Kidney (tissue), 14 donors: ENCODE measurements around the gene NPHP4. TPM values are rescaled to one million over a fixed set of nuclear protein-coding genes. Genes with fewer than 3 reads are reported as not detected.

Experiments
- DNase-seq, 5 donors: peaks; one replicate each; pipeline ENCODE4 v3.0.0-alpha.2; 2013 to 2020
- FAIRE-seq: peaks from 2 replicates; lab custom pipeline; 2012; peaks lifted over from hg19 to GRCh38; lab: Jason Lieb, UNC
- H3K27ac ChIP-seq, 2 donors: one replicate each; pipeline ENCODE4 v1.7.0; 2013; ENCODE audit warnings: low read depth in 2 of 2, low read length in 2 of 2, inconsistent platforms in 1 of 2
- H3K27me3 ChIP-seq: one replicate; pipeline ENCODE4 v1.7.1; 2013; ENCODE audit warnings: low read length, inconsistent platforms; ENCODE audit not compliant: control insufficient read depth, insufficient read depth
- H3K36me3 ChIP-seq, 3 donors: one replicate each; pipeline versions ENCODE4 v1.7.0 to v1.7.1; 2013; ENCODE audit warnings: low read length in 3 of 3, control low read depth in 1 of 3, inconsistent platforms in 1 of 3; ENCODE audit not compliant: insufficient read depth in 3 of 3, control insufficient read depth in 2 of 3
- H3K4me1 ChIP-seq, 3 donors: one replicate each; pipeline versions ENCODE4 v1.7.0 to v1.7.1; 2013; ENCODE audit warnings: low read length in 3 of 3, inconsistent platforms in 1 of 3, low read depth in 1 of 3; ENCODE audit not compliant: control insufficient read depth in 2 of 3, insufficient read depth in 2 of 3
- H3K4me3 ChIP-seq, 3 donors: one replicate each; pipeline versions ENCODE4 v1.7.0 to v1.8.1; 2013; ENCODE audit warnings: low read length in 3 of 3, control low read depth in 1 of 3, inconsistent platforms in 1 of 3
- H3K9ac ChIP-seq, 3 donors: one replicate each; pipeline versions ENCODE4 v1.7.0 to v1.7.1; 2013; ENCODE audit warnings: low read length in 3 of 3, control low read depth in 1 of 3, inconsistent platforms in 1 of 3
- H3K9me3 ChIP-seq, 3 donors: one replicate each; pipeline versions ENCODE4 v1.7.0 to v1.7.1; 2013; ENCODE audit warnings: low read length in 3 of 3, control low read depth in 1 of 3, inconsistent platforms in 1 of 3; ENCODE audit not compliant: control insufficient read depth in 2 of 3, insufficient read depth in 1 of 3
- intact Hi-C: fragments of 100-400 bp; cut with DNase I; formaldehyde crosslinking; loops from one replicate; pipeline ENCODE4 v1.11.1; 2022
- polyA plus RNA-seq: library from polyadenylated mRNA; stranded (reverse); fragments of 350-450 nt; fragmentation: Illumina TruSeq; extraction: RNeasy Lipid Tissue Mini Kit (QIAGEN cat#74804); gene quantifications from one replicate; pipeline ENCODE4 v1.2.3, GENCODE V29; 2014; ENCODE audit warnings: low read depth, low replicate concordance; ENCODE audit not compliant: insufficient read depth
- total RNA-seq: library from RNA; stranded (reverse); fragmentation: NEBNext Ultra II Directional; extraction: Animal tissue kit (Norgen Biotek cat#: 25700); gene quantifications from one replicate; pipeline ENCODE4 v1.2.1, GENCODE V29; 2021
- TF ChIP-seq, protein P1 (sequence below): IDR thresholded peaks from 3 replicates; pipeline ENCODE4 v1.5.1; 2012; ENCODE audit warnings: mild to moderate bottlenecking, moderate library complexity, borderline replicate concordance; ENCODE audit not compliant: insufficient read depth; ENCODE audit errors: extremely low read depth
- donor health status: control.
- donor health status: control.
- donor health status: control.
- donor health status: control.
- donor health status: control.
- donor health status: DM: yes; HTN: yes; CAD: no.
- donor health status: Normal renal cell carcinoma (clear cell type).

The NPHP4 gene
- total and polyA plus RNA-seq, 2 donors from 2014 or later, result 2.9 to 16.1 TPM

DNA sequence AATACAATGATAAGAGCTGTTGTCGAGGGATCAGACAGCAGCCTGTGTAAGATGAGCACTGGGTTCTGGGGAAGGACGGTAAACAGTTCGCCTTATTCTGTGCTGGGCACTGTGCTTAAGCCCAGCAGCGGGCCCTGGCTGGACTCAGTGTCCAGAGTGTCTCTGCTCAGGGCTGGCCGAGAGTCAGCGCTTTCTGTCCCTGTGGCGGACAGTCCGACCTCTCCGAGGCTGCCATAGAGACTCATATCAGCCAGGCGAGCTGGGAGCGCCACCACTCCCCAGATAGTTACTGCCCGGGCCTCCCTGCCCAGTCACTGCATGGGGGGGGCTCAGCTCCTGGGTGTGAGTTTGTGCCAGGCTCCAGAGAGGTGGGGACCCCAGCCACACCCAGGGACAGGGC, 14.7 kb upstream of the NPHP4 start:
- H3K4me1 ChIP-seq, result no peaks in the 10 kb centered on the region
- no peaks in the 10 kb centered on the region for H3K27me3 ChIP-seq
- peak in 2 of 5 donors; percentile 18 to 55 for DNase-seq
- intact Hi-C loops, result no loop called here
- FAIRE-seq, result no peak
- no peak overlapping the region for H3K27ac ChIP-seq
- TF ChIP-seq, protein P1, sequence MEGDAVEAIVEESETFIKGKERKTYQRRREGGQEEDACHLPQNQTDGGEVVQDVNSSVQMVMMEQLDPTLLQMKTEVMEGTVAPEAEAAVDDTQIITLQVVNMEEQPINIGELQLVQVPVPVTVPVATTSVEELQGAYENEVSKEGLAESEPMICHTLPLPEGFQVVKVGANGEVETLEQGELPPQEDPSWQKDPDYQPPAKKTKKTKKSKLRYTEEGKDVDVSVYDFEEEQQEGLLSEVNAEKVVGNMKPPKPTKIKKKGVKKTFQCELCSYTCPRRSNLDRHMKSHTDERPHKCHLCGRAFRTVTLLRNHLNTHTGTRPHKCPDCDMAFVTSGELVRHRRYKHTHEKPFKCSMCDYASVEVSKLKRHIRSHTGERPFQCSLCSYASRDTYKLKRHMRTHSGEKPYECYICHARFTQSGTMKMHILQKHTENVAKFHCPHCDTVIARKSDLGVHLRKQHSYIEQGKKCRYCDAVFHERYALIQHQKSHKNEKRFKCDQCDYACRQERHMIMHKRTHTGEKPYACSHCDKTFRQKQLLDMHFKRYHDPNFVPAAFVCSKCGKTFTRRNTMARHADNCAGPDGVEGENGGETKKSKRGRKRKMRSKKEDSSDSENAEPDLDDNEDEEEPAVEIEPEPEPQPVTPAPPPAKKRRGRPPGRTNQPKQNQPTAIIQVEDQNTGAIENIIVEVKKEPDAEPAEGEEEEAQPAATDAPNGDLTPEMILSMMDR, result no peak
- no peak overlapping the region for H3K4me3 ChIP-seq
- no peaks in the 10 kb centered on the region for H3K36me3 ChIP-seq
- H3K9me3 ChIP-seq, result no peaks in the 10 kb centered on the region
- H3K9ac ChIP-seq, result no peak overlapping the region

GRCh38 chr1:6005276-6005917, 13.2 kb upstream of the NPHP4 start:
- Histone ChIP-seq H3K27me3 (no peaks in the 10 kb centered on the region), H3K36me3 (no peaks in the 10 kb centered on the region), H3K9me3 (no peaks in the 10 kb centered on the region), H3K4me3 (no peak overlapping the region), H3K9ac (no peak overlapping the region), H3K4me1 (no peaks in the 10 kb centered on the region), H3K27ac (no peak overlapping the region)
- peak in 1 of 5 donors; percentile 49 for DNase-seq
- TF ChIP-seq, protein P1, result no peak
- FAIRE-seq, result no peak
- intact Hi-C loops, result no loop called here

DNA sequence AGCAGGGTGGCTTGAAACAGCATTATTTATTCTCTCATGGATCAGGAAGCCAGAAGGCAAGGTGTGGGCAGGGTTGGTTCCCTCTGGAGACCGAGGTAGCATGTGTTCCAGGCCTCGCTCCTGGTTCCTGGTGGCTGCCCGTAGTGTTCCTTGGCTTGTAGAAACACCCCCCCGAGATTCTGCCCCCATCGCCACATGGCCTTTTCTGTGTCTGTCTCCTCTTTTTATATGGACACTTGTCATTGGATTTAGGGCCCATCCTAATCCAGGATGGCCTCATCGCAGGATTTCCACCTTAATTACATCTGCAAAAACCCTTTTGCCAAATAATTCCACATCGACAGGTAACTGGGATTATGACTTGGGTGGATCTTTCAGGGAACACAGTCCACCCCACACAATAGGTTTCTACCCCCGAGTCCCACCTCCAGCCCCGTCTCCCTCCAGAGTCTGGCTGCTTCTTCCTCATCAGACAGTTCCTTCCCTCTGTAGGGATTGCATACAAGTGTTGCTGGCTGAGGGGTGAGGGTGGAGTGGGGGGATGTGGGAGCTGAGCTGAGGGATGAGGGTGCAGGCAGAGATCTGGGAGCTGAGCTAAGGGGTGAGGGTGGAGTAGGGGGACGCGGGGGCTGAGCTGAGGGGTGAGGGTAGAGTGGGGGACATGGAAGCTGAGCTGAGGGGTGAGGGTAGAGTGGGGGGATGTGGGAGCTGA, 12.3 kb upstream of the NPHP4 start:
- Histone ChIP-seq H3K27me3 (no peaks in the 10 kb centered on the region), H3K27ac (no peak overlapping the region), H3K36me3 (no peaks in the 10 kb centered on the region), H3K9me3 (no peaks in the 10 kb centered on the region), H3K4me1 (no peaks in the 10 kb centered on the region), H3K9ac (no peak overlapping the region), H3K4me3 (no peak overlapping the region)
- FAIRE-seq (no peak), DNase-seq (peak in 2 of 5 donors; percentile 26 to 37)
- intact Hi-C loops, result no loop called here
- TF ChIP-seq, protein P1, result no peak
